Measurements from ENCODE around the gene PRM1.
"Not testable (repeated sequence)": the region's sequence is repeated elsewhere in the genome, so short reads cannot be mapped to it uniquely, and the experiment has no call there.

The PRM1 gene

DNA sequence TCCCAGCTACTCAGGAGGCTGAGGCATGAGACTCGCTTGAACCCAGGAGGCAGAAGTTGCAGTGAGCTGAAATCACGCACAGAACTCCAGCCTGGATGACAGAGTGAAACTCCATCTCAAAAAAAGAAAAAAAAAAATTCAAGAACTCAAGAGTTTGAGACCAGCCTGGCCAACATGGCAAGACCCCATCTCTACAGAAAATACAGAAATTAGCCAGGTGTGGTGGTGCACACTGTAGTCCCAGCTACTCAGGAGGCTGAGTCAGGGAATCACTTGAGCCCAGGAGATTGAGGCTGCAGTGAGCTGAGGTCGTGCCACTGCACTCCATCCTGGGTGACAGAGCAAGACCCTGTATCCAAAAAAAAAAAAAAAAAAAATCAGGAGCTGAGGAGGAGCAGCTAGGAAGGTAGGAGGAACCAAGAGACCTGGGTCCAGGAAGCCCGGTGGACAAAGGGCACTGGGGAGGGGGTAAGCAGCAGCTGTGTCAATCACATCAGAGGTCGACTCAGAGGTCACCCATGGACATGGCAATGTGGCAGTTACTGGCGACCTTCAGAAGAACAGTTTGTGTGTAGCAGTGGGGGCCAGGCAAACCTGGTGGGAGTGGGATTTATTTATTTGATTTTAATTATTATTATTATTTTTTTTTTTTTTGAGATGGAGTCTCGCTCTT lies 11.1 kb upstream of the PRM1 start:
- no peak overlapping the region for H3K4me3 ChIP-seq (ENCODE audit: low read length in 2 of 2)
- H3K27me3 ChIP-seq (ENCODE audit: control insufficient read depth in 1 of 2, insufficient read depth in 2 of 2, low read length in 2 of 2): peaks cover 0 to 2% of the 10 kb centered on the region in 2 donors
- peaks cover 6% of the 10 kb centered on the region for H3K4me1 ChIP-seq (ENCODE audit: control insufficient read depth, insufficient read depth, low read length)
- H3K27ac ChIP-seq (ENCODE audit: low read length): no peak overlapping the region
- no peak overlapping the region for H3K9ac ChIP-seq (ENCODE audit: low read length in 2 of 2)
- no peaks in the 10 kb centered on the region for H3K36me3 ChIP-seq (ENCODE audit: control insufficient read depth in 2 of 2, insufficient read depth in 2 of 2, low read length in 2 of 2)
- no peaks in the 10 kb centered on the region for H3K9me3 ChIP-seq (ENCODE audit: control insufficient read depth in 2 of 2, low read length in 2 of 2)

DNA sequence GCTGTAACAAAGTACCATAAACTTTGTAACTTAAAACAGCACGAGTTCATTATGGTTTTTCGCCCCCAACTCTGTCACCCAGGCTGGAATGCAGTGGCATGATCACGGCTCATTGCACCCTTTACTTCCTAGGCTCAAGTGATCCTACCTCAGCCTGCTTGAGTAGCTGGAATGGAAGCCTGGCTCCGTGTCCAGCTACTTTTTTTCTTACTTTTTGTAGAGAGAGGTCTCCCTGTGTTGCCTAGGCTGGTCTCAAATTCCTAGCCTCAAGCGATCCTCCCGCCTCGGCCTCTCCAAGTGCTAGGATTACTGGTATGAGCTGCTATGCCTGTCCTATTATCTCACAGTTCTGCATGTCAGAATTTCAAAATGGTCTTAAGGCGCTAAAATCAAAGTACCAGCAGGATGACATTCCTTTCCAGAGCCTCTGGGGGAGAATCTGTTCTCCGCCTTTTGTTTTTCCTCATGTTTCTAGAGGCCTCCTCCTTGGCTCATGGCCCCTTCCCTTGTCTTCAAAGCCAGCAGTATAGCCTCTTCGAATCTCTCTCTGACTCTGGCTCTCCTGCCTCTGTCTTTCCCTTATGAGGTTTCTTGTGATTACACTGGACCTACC lies 10.1 kb upstream of the PRM1 start:
- peaks cover 0 to 2% of the 10 kb centered on the region in 2 donors for H3K27me3 ChIP-seq (ENCODE audit: control insufficient read depth in 1 of 2, insufficient read depth in 2 of 2, low read length in 2 of 2)

DNA sequence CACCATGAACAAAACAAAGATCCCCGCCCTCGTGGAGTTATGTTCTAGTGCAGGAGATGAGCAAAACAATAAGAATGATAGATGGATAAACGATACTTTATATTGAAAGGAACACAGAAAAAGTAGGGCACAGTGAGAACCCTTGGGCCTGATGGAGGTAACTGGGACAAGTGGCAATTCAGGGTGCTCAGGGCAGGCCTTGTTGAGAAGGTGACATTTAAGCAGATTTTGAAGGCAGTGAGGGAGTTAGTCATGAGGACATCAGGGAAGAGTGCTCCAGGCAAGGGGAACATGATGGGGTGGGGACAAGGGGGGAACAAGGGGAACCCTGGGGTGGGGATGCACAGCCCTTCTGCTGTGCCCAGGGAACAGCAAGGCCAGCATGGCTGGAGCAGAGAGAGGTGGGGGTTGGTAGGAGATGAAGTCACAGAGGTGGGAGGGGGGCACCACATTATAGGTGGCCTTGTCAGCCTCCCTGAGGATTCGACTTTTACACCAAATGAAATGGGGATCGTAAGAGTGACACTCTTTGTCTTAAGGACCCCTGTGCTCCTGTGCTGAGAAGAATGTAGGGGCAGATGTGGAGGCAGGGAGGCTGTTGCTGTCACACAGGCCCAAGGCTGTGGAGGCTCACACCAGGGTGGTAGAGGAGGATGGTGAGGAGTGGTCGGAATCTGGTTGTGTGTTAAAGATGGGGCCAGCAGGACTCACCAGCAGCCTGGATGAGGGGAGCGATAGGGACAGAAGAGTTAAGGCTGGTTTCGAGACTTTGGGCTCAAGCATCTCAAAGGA lies 9.2 kb upstream of the PRM1 start:
- no peak overlapping the region for H3K4me3 ChIP-seq (ENCODE audit: low read length in 2 of 2)
- no peak overlapping the region for H3K9ac ChIP-seq (ENCODE audit: low read length in 2 of 2)
- no peaks in the 10 kb centered on the region for H3K9me3 ChIP-seq (ENCODE audit: control insufficient read depth in 2 of 2, low read length in 2 of 2)
- H3K4me1 ChIP-seq (ENCODE audit: control insufficient read depth, insufficient read depth, low read length): no peaks in the 10 kb centered on the region
- H3K36me3 ChIP-seq (ENCODE audit: control insufficient read depth in 2 of 2, insufficient read depth in 2 of 2, low read length in 2 of 2): no peaks in the 10 kb centered on the region
- H3K27ac ChIP-seq (ENCODE audit: low read length): no peak overlapping the region
- peaks cover 0 to 2% of the 10 kb centered on the region in 2 donors for H3K27me3 ChIP-seq (ENCODE audit: control insufficient read depth in 1 of 2, insufficient read depth in 2 of 2, low read length in 2 of 2)

More for the DNA sequence above, 10.1 kb upstream of the PRM1 start:
- H3K9me3 ChIP-seq (ENCODE audit: control insufficient read depth in 2 of 2, low read length in 2 of 2): no peaks in the 10 kb centered on the region
- no peak overlapping the region for H3K4me3 ChIP-seq (ENCODE audit: low read length in 2 of 2)
- H3K9ac ChIP-seq (ENCODE audit: low read length in 2 of 2): no peak overlapping the region
- no peaks in the 10 kb centered on the region for H3K36me3 ChIP-seq (ENCODE audit: control insufficient read depth in 2 of 2, insufficient read depth in 2 of 2, low read length in 2 of 2)
- no peak overlapping the region for H3K27ac ChIP-seq (ENCODE audit: low read length)
- H3K4me1 ChIP-seq (ENCODE audit: control insufficient read depth, insufficient read depth, low read length): no peaks in the 10 kb centered on the region

- not testable (repeated sequence) for H3K36me3 ChIP-seq (ENCODE audit: control insufficient read depth in 2 of 2, insufficient read depth in 2 of 2, low read length in 2 of 2); H3K27ac ChIP-seq (ENCODE audit: low read length); H3K4me3 ChIP-seq (ENCODE audit: low read length in 2 of 2); H3K4me1 ChIP-seq (ENCODE audit: control insufficient read depth, insufficient read depth, low read length); H3K9ac ChIP-seq (ENCODE audit: low read length in 2 of 2); H3K9me3 ChIP-seq (ENCODE audit: control insufficient read depth in 2 of 2, low read length in 2 of 2); H3K27me3 ChIP-seq (ENCODE audit: control insufficient read depth in 1 of 2, insufficient read depth in 2 of 2, low read length in 2 of 2)
Measured at GRCh38 chr16:11289696-11290095, 8.6 kb upstream of the PRM1 start.

GRCh38 chr16:11289202-11289601 lies 8.1 kb upstream of the PRM1 start:
- Histone ChIP-seq H3K9me3 (ENCODE audit: control insufficient read depth in 2 of 2, low read length in 2 of 2) (no peaks in the 10 kb centered on the region), H3K4me3 (ENCODE audit: low read length in 2 of 2) (no peak overlapping the region), H3K27me3 (ENCODE audit: control insufficient read depth in 1 of 2, insufficient read depth in 2 of 2, low read length in 2 of 2) (peaks cover 0 to 2% of the 10 kb centered on the region in 2 donors), H3K27ac (ENCODE audit: low read length) (no peak overlapping the region), H3K4me1 (ENCODE audit: control insufficient read depth, insufficient read depth, low read length) (no peaks in the 10 kb centered on the region), H3K36me3 (ENCODE audit: control insufficient read depth in 2 of 2, insufficient read depth in 2 of 2, low read length in 2 of 2) (no peaks in the 10 kb centered on the region), H3K9ac (ENCODE audit: low read length in 2 of 2) (no peak overlapping the region)

DNA sequence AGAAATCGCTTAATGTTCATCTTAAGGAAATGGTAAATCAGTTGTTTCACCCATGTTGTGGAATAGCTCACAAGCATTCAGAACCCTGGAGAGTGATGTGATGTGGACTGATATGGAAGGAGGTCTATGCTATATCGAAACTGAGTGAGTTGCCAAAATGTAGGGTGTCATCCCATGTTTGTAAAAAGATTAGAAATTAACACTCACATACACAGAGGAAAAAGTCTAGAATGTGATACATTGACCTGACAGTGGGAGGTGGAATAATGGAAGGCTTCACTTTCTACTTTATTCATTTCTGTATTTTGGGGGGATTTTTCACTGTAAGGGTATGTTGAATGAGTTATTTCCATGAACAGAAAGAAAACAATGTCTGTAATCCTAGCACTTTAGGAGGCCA lies 4.7 kb upstream of the PRM1 start:
- H3K36me3 ChIP-seq (ENCODE audit: control insufficient read depth in 2 of 2, insufficient read depth in 2 of 2, low read length in 2 of 2): no peaks in the 10 kb centered on the region
- no peak overlapping the region for H3K9ac ChIP-seq (ENCODE audit: low read length in 2 of 2)
- no peaks in the 10 kb centered on the region for H3K9me3 ChIP-seq (ENCODE audit: control insufficient read depth in 2 of 2, low read length in 2 of 2)
- H3K4me1 ChIP-seq (ENCODE audit: control insufficient read depth, insufficient read depth, low read length): no peaks in the 10 kb centered on the region
- no peak overlapping the region for H3K27ac ChIP-seq (ENCODE audit: low read length)
- no peak overlapping the region for H3K4me3 ChIP-seq (ENCODE audit: low read length in 2 of 2)
- H3K27me3 ChIP-seq (ENCODE audit: control insufficient read depth in 1 of 2, insufficient read depth in 2 of 2, low read length in 2 of 2): peaks cover 0 to 2% of the 10 kb centered on the region in 2 donors

- Histone ChIP-seq H3K4me3 (ENCODE audit: low read length in 2 of 2) (no peak overlapping the region), H3K27ac (ENCODE audit: low read length) (no peak overlapping the region), H3K9ac (ENCODE audit: low read length in 2 of 2) (no peak overlapping the region), H3K9me3 (ENCODE audit: control insufficient read depth in 2 of 2, low read length in 2 of 2) (no peaks in the 10 kb centered on the region), H3K27me3 (ENCODE audit: control insufficient read depth in 1 of 2, insufficient read depth in 2 of 2, low read length in 2 of 2) (no peaks in the 10 kb centered on the region), H3K4me1 (ENCODE audit: control insufficient read depth, insufficient read depth, low read length) (no peaks in the 10 kb centered on the region), H3K36me3 (ENCODE audit: control insufficient read depth in 2 of 2, insufficient read depth in 2 of 2, low read length in 2 of 2) (no peaks in the 10 kb centered on the region)
Measured at GRCh38 chr16:11283820-11284248, 2.7 kb upstream of the PRM1 start.

DNA sequence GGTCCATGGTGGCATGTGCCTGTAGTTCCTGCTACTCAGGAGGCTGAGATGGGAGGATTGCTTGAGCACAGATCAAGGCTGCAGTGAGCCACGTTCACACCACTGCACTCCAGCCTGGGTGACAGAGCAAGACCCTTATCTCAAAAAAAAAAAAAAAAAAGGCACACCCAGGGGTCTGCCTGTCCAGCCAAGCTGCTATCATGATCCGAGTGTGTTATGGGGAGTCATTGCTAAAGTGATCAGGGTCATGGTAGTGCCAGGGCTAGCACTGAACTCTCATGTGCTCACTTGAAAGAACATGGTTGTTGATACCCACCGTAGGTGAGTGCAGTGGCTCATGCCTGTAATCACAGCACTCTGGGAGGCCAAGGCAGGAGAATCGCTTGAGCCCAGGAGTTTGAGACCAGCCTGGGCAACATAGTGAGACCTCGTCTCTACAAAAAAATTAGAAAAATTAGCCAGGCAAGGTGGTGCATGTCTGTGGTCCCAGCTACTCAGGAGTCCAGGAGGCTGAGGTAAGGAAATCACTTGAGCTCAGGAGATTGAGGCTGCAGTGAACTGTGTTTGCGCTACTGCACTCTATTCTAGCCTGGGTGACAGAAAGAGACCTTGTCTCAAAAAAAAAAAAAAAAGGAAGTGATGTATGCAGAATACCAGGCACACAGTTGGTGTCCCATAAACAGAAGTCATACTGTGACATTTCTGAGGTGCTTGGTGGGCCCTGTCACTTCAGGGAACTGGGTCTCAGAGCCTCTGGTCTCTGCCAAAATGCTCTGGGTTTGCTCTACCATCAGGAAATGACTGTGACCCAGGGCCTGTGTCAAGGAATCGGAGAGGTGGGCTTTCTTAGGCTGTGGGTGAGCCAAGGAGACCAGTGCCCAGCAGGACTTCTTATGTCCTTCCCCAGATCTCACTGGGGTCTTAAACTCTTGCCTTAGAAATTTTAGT lies 2.2 kb downstream of the PRM1 start:
- Histone ChIP-seq H3K36me3 (ENCODE audit: control insufficient read depth in 2 of 2, insufficient read depth in 2 of 2, low read length in 2 of 2) (no peaks in the 10 kb centered on the region), H3K9me3 (ENCODE audit: control insufficient read depth in 2 of 2, low read length in 2 of 2) (no peaks in the 10 kb centered on the region), H3K27ac (ENCODE audit: low read length) (no peak overlapping the region), H3K9ac (ENCODE audit: low read length in 2 of 2) (no peak overlapping the region), H3K27me3 (ENCODE audit: control insufficient read depth in 1 of 2, insufficient read depth in 2 of 2, low read length in 2 of 2) (no peaks in the 10 kb centered on the region), H3K4me1 (ENCODE audit: control insufficient read depth, insufficient read depth, low read length) (no peaks in the 10 kb centered on the region), H3K4me3 (ENCODE audit: low read length in 2 of 2) (no peak overlapping the region)

- Histone ChIP-seq H3K9me3 (ENCODE audit: control insufficient read depth in 2 of 2, low read length in 2 of 2) (no peaks in the 10 kb centered on the region), H3K27me3 (ENCODE audit: control insufficient read depth in 1 of 2, insufficient read depth in 2 of 2, low read length in 2 of 2) (no peaks in the 10 kb centered on the region), H3K4me3 (ENCODE audit: low read length in 2 of 2) (no peak overlapping the region), H3K9ac (ENCODE audit: low read length in 2 of 2) (no peak overlapping the region), H3K4me1 (ENCODE audit: control insufficient read depth, insufficient read depth, low read length) (no peaks in the 10 kb centered on the region), H3K27ac (ENCODE audit: low read length) (no peak overlapping the region), H3K36me3 (ENCODE audit: control insufficient read depth in 2 of 2, insufficient read depth in 2 of 2, low read length in 2 of 2) (no peaks in the 10 kb centered on the region)
Measured at GRCh38 chr16:11277607-11278337, 3.4 kb downstream of the PRM1 start.

Data from stomach smooth muscle (tissue), 2 donors.